HG02759 (cell line): ENCODE data around the gene TECTB.

ENCODE experiments used
- ATAC-seq: cut with Tn5 transposase; IDR thresholded peaks from one replicate; pipeline ENCODE4 v1.9.1; 2021; ENCODE audit warnings: mild to moderate bottlenecking, moderate library complexity; ENCODE audit not compliant: unreplicated experiment

The TECTB gene

DNA sequence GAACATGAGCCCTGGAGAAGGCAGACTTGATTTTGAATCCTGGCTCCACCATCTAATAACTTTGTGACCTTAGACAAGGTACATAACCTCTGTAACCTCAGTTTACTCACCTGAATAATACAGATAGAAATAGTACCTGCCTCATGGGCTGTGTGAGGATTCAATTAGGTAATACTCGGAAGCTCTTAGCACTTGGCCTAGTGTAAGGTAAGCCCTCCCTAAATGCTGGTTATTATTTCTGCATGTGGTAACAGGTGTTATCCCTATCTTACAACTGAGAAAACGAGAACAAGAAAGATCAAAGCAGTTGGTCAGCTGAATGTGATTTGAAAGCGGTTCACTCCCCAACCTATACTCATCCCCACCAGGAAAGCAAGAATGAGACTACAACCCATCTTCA is 62.0 kb downstream of the TECTB start:
- ATAC-seq: no peak

DNA sequence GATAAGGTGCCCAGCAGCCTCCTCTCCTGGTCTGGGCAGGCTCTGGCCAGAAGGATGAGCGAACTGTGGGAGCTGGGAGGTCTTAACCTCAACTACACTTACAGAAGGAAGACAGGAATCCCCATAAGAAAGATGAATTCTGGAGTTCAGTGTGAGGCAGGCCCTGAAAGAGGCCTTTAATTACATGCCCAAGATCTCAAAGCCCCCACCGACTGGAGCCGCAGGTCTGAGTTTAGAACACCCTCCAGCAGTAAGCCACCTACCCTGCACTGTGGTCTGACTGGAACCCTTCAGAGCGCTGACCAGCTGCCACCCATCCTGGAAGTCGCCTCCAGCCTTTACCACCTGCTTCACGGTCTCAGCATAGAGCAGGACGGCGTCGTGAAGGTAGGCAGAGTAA is 62.5 kb downstream of the TECTB start:
- no peak for ATAC-seq

DNA sequence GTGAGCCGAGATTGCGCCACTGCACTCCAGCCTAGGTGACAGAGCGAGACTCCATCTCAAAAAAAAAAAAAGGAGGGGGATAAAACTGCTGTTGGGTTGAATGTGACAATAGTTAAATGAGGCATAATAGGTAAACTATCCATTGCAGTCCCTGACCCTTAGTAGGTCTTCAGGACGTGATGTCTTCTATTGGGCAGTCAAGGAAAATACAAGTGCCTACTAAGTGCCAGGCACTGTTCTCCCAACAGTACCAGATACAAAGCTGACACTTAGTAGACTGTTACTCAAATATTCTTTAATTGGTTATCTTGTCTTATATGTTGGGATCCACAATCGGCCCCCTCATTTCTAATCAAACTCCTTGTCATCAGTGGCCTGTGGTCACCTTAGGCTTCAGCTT is 63.6 kb downstream of the TECTB start:
- ATAC-seq: no peak

DNA sequence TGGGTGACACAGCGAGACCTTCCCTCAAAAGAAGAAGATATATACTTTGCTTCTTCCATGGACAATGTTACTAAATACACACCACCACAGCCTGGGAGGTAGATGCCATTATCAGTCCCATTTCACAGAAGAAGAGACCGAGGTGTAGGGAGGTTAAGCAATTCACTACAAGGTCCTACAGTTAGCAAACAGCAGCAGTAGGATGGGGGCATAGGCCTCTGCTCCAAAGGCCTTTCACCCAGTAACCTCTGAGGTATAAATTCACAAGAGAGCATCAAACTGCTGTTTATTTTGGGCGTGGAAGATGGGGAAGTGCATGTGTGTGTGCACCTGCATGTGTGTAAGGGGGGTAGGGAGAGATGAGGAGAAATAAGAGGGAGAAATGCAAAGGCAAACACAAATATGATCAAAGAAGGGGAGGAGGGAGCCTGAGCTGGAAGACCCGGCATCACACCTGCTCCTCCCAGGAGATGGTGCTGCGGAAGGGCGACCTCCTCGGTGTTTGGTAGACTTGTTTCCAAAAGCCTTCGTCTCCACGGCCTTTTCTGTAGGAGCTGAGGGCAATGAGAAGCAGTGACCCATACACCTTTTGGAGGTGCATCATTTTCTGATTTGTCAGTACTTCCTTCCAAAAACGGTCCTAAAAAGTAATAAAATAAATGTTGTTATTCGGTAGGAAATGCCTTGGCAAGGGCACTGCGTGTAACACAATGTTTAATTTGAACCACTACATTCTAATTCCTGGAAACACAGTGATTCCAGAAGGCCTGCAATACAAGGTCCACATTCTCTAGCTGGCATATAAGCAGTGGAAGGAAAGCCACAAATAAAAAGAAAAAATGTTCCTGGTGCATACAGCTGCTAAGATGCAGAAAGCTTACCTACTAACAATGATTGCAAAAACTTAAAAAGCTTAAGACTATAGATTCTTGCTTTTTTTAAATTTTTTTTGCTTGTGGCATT is 64.8 kb downstream of the TECTB start:
- ATAC-seq: no peak

DNA sequence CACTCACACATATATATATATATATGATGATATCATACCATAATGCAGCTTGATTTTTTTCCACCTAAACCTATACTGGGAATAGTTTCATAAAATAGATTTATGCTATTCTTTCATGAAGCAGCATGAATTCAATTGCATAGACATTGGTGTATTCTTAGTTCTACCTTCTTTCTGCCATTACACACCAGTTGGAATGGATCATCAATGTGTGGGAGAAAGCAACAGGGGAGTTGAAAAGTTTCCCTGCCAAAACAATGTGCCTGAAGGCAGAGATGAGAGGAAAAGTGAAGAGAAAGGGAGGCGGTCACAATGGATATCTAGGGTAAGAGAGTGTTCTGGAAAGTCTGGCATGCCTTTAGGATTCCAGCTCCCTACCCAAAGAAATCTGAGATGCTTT is 65.6 kb downstream of the TECTB start:
- no peak for ATAC-seq

DNA sequence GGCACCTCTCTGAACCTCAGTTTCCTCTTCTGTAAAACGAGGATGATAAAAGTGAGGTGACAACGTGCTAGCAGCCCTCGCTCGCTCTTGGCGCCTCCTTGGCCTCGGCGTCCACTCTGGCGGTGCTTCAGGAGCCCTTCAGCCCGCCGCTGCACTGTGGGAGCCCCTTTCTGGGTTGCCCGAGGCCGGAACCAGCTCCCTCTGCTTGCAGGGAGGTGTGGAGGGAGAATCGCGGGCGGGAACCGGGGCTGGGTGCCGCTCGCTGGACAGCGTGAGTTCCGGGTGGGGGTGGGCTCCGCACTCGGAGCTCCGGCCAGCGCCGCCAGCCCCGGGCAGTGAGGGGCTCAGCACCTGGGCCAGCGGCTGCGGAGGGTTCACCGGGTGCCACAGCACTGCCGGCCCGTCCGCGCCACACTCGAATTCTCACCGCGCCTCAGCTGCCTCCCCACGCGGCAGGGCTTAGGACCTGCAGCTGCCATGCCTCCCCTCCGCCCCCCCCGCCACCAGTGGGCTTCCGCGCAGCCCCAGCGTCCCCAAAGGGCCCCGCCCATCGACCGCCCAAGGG is 66.4 kb downstream of the TECTB start:
- no peak for ATAC-seq

DNA sequence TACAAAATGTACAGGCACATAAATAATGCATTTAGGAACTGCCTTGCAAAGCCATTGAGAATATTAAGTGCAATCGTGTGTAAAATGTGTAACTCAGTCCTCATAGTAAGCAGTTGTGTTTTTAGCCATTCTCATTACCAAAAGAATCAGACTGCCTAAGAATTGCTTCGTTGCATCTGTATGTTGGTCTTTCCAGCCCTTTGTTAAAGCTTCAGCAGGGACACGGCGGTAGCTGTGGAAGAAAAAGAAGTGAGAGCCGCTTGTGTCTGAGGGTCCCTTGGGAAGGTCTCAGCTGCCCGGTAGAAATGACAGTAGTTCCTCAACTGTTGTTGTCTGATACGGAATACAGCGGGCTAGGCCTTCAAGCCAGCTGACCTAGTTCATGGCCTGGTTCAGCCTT is 67.9 kb downstream of the TECTB start:
- no peak for ATAC-seq

DNA sequence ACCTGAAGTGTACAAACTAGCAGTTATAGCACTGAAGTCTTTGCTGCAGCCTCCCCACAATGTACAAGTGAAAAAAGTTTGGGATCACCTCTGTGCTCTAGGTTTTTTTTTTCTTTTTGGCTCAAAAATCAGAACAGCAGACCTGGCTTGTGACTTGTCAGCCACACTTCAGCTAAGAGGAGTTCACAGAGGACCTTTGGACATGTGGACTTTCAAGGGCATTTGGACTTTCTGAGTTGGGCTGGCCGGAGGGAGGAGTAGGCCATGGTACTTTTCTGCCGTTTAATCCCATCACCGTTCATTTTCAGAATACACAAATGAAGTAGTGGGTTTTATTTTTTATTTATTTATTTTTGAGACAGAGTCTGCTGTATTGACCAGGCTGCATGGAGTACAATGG is 68.8 kb downstream of the TECTB start:
- no peak for ATAC-seq

DNA sequence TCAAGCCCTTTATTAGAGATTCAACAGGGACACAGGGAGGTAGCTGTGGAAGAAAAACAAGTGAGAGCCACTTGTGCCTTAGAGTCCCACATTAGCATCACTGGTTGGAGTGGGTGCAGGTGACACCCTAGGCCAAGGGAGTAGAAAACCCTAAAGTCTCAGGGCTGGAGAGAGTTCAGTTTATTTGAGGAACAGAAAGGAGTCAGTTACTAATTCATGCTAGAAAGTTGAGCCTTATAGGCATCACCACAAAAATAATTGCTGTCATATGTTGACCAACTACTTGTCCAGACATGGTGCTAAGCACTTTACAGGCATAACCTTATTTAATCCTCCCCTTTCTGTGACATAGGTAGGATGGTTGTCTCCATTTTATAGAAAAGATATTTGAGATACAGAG is 69.8 kb downstream of the TECTB start:
- ATAC-seq: no peak
